OCI-LY3 (cell line): ENCODE results near the gene STAT4.

Experiments
- H2AFZ ChIP-seq: fragments of 200-600, 300-600 bp; shearing (Covaris generic); 2 replicates; pipeline ENCODE4 v1.6.0; 2014; ENCODE audit warnings: antibody characterized with exemption, low read depth, low read length
- H3K27ac ChIP-seq: fragments of 200-600, 300-600 bp; sonication (generic); 2 replicates; pipeline ENCODE4 v1.5.1; 2014; ENCODE audit warnings: mild to moderate bottlenecking, low read length, moderate library complexity, mixed read lengths
- H3K27me3 ChIP-seq: fragments of 200-600, 300-600 bp; sonication (generic); 2 replicates; pipeline ENCODE4 v1.6.1; 2014; ENCODE audit warnings: low read depth, low read length, mixed read lengths
- H3K36me3 ChIP-seq: fragments of 200-600, 300-600 bp; sonication (generic); replicated peaks from 2 replicates; pipeline ENCODE3; 2014; ENCODE audit warnings: low read depth, low read length, mixed read lengths
- H3K4me1 ChIP-seq: fragments of 300-600, 200-600 bp; sonication (generic); 2 replicates; pipeline ENCODE4 v1.6.1; 2014; ENCODE audit warnings: low read length, mixed read lengths
- H3K4me2 ChIP-seq: fragments of 200-600, 300-600 bp; sonication (generic); 2 replicates; pipeline ENCODE4 v1.6.1; 2014; ENCODE audit warnings: low read length, mixed read lengths
- H3K4me3 ChIP-seq: fragments of 300-600, 200-600 bp; sonication (generic); 2 replicates; pipeline ENCODE4 v1.5.1; 2014; ENCODE audit warnings: antibody characterized with exemption, mild to moderate bottlenecking, low read length, moderate library complexity
- H3K79me2 ChIP-seq: fragments of 300-600, 200-600 bp; shearing (Covaris generic); 2 replicates; pipeline ENCODE4 v1.6.1; 2014; ENCODE audit warnings: mild to moderate bottlenecking, low read length, mixed read lengths
- H3K9ac ChIP-seq: fragments of 300-600, 200-600 bp; shearing (Covaris generic); 2 replicates; pipeline ENCODE4 v1.6.0; 2014; ENCODE audit warnings: mild to moderate bottlenecking, low read length, moderate library complexity
- H3K9me3 ChIP-seq: fragments of 200-600, 300-600 bp; shearing (Covaris generic); 2 replicates; pipeline ENCODE4 v1.6.1; 2014; ENCODE audit warnings: low read length, mixed read lengths; ENCODE audit not compliant: insufficient read depth
- H4K20me1 ChIP-seq: fragments of 200-600, 300-600 bp; sonication (generic); 2 replicates; pipeline ENCODE4 v1.6.1; 2016; ENCODE audit warnings: low read length, mixed read lengths; ENCODE audit not compliant: insufficient read depth
- CTCF ChIP-seq: fragments of 200-600, 300-600 bp; sonication (generic); IDR thresholded peaks from 2 replicates; pipeline ENCODE4 v1.5.1; 2014; ENCODE audit warnings: antibody characterized with exemption, low read length, low read depth
- EZH2phosphoT487 ChIP-seq: fragments of 200-600 bp; shearing (Covaris generic); IDR thresholded peaks from 2 replicates; pipeline ENCODE4 v1.6.1; 2018; ENCODE audit warnings: antibody characterized with exemption, mixed run types, low read depth

The STAT4 gene

GRCh38 chr2:191030521-191031154 lies 120.2 kb downstream of the STAT4 start:
- H2AFZ ChIP-seq, result peak overlapping the region; percentile 95
- no peaks in the 10 kb centered on the region for H3K9me3 ChIP-seq
- H3K79me2 ChIP-seq, result no peaks in the 10 kb centered on the region
- peaks cover 19% of the 10 kb centered on the region for H3K4me1 ChIP-seq
- peak overlapping the region; percentile 87 for H3K4me2 ChIP-seq
- H3K27ac ChIP-seq, result no peak overlapping the region
- H4K20me1 ChIP-seq, result no peaks in the 10 kb centered on the region
- peak overlapping the region; percentile 68 for H3K4me3 ChIP-seq
- H3K36me3 ChIP-seq, result no peaks in the 10 kb centered on the region
- H3K27me3 ChIP-seq, result peaks cover 12% of the 10 kb centered on the region; the same call in 1 of the 2 replicates
- no peak overlapping the region for H3K9ac ChIP-seq
- TF ChIP-seq CTCF (peak; percentile 80), EZH2phosphoT487 (no peak)

GRCh38 chr2:191029280-191029950 lies 121.4 kb downstream of the STAT4 start:
- TF ChIP-seq CTCF (no peak), EZH2phosphoT487 (no peak)

GRCh38 chr2:191026377-191026776 lies 124.4 kb downstream of the STAT4 start:
- no peaks in the 10 kb centered on the region for H3K79me2 ChIP-seq
- no peaks in the 10 kb centered on the region for H3K36me3 ChIP-seq
- H3K4me1 ChIP-seq, result peaks cover 25% of the 10 kb centered on the region
- no peak overlapping the region for H3K4me3 ChIP-seq
- no peaks in the 10 kb centered on the region for H4K20me1 ChIP-seq
- H3K9me3 ChIP-seq, result no peaks in the 10 kb centered on the region
- H2AFZ ChIP-seq, result no peak overlapping the region
- H3K27ac ChIP-seq, result no peak overlapping the region
- H3K9ac ChIP-seq, result no peak overlapping the region
- TF ChIP-seq CTCF, result no peak
- no peak for TF ChIP-seq EZH2phosphoT487
- H3K27me3 ChIP-seq, result peaks cover 8% of the 10 kb centered on the region; the same call in 1 of the 2 replicates
- no peak overlapping the region for H3K4me2 ChIP-seq

More at GRCh38 chr2:191029280-191029950, 121.4 kb downstream of the STAT4 start:
- Histone ChIP-seq H3K4me2 (no peak overlapping the region), H3K4me3 (no peak overlapping the region), H3K27ac (no peak overlapping the region), H3K27me3 (peaks cover 12% of the 10 kb centered on the region; the same call in 1 of the 2 replicates), H3K4me1 (peaks cover 23% of the 10 kb centered on the region), H3K9me3 (no peaks in the 10 kb centered on the region), H3K9ac (no peak overlapping the region), H3K36me3 (no peaks in the 10 kb centered on the region), H2AFZ (no peak overlapping the region), H4K20me1 (no peaks in the 10 kb centered on the region), H3K79me2 (no peaks in the 10 kb centered on the region)

GRCh38 chr2:191025135-191025534 lies 125.7 kb downstream of the STAT4 start:
- H4K20me1 ChIP-seq, result no peaks in the 10 kb centered on the region
- no peaks in the 10 kb centered on the region for H3K36me3 ChIP-seq
- no peak overlapping the region for H3K4me3 ChIP-seq
- TF ChIP-seq CTCF (no peak), EZH2phosphoT487 (no peak)
- no peak overlapping the region for H2AFZ ChIP-seq
- peaks cover 25% of the 10 kb centered on the region for H3K4me1 ChIP-seq
- H3K27me3 ChIP-seq, result peaks cover 8% of the 10 kb centered on the region; the same call in 1 of the 2 replicates
- no peaks in the 10 kb centered on the region for H3K9me3 ChIP-seq
- no peak overlapping the region for H3K27ac ChIP-seq
- no peak overlapping the region for H3K9ac ChIP-seq
- H3K79me2 ChIP-seq, result no peaks in the 10 kb centered on the region
- no peak overlapping the region for H3K4me2 ChIP-seq
